HEK293 (cell line): ENCODE measurements around the gene AK3.
A peak's percentile ranks its signal among the peaks of the same experiment; 100 is the strongest.

Experiments used
- CTCF ChIA-PET: fragments of 350-600 bp; formaldehyde crosslinking; extraction: SDS; loops from one replicate; lab custom pipeline; 2021; ENCODE audit warnings: antibody characterized with exemption; lab: Yijun Ruan, JAX
- POLR2A ChIA-PET: fragments of 300-600 bp; formaldehyde crosslinking; extraction: SDS; loops from one replicate; lab custom pipeline; 2020; ENCODE audit warnings: antibody characterized with exemption, inconsistent platforms; lab: Yijun Ruan, JAX
- H3K27ac ChIP-seq: fragments of 200-500 bp; sonication (Bioruptor generic); 2 replicates; pipeline ENCODE4 v1.5.1; 2014; ENCODE audit warnings: low read depth, low read length, control low read depth, inconsistent platforms; ENCODE audit errors: extremely low read depth
- H3K36me3 ChIP-seq, 2 experiments: fragments of 200-500 bp in 1 of 2; sonication (Bioruptor generic) in 1 of 2; 1 replicate in 1 of 2; 2 replicates in 1 of 2; pipeline ENCODE4 v1.5.1; 2014 to 2017; ENCODE audit warnings: inconsistent platforms in 2 of 2, low read length in 2 of 2; ENCODE audit not compliant: control insufficient read depth in 2 of 2, insufficient read depth in 1 of 2
- H3K4me1 ChIP-seq: fragments of 200-500 bp; sonication (Bioruptor generic); 2 replicates; pipeline ENCODE4 v1.5.1; 2014; ENCODE audit warnings: mild to moderate bottlenecking, low read length, inconsistent platforms; ENCODE audit not compliant: control insufficient read depth, insufficient read depth
- H3K4me3 ChIP-seq: 2 replicates; pipeline ENCODE4 v1.5.1; 2011; ENCODE audit warnings: low read depth, mild to moderate bottlenecking, control low read depth, low read length, moderate library complexity
- H3K9me3 ChIP-seq: fragments of 200-500 bp; sonication (Bioruptor generic); 2 replicates; pipeline ENCODE4 v1.5.1; 2014; ENCODE audit warnings: low read depth, low read length, inconsistent platforms; ENCODE audit not compliant: control insufficient read depth, insufficient read depth
- HOXA7 ChIP-seq: sonication (generic); formaldehyde crosslinking; IDR thresholded peaks from 2 replicates; pipeline ENCODE4 v1.8.1; 2022; ENCODE audit warnings: missing genetic modification reagents, borderline replicate concordance
- IKZF3 ChIP-seq: fragments of 450-650 bp; IDR thresholded peaks from 2 replicates; pipeline ENCODE4 v1.5.0; 2018; ENCODE audit warnings: missing biosample characterization, mild to moderate bottlenecking, missing genetic modification characterization, moderate library complexity
- PRDM1 ChIP-seq: fragments of 450-650 bp; formaldehyde crosslinking; IDR thresholded peaks from 2 replicates; pipeline ENCODE4; 2016; ENCODE audit warnings: missing biosample characterization, missing genetic modification characterization
- REPIN1 ChIP-seq: fragments of 450-650 bp; formaldehyde crosslinking; IDR thresholded peaks from 2 replicates; pipeline ENCODE4 v1.5.1; 2017; ENCODE audit warnings: missing biosample characterization, missing genetic modification characterization, low read depth
- SALL2 ChIP-seq: fragments of 450-650 bp; formaldehyde crosslinking; IDR thresholded peaks from 2 replicates; pipeline ENCODE4 v1.5.0; 2017; ENCODE audit warnings: missing biosample characterization, mild to moderate bottlenecking, missing genetic modification characterization, borderline replicate concordance
- SP2 ChIP-seq: fragments of 450-650 bp; formaldehyde crosslinking; IDR thresholded peaks from 2 replicates; pipeline ENCODE4 v1.5.1; 2016; ENCODE audit warnings: missing biosample characterization, missing genetic modification characterization
- ZBTB11 ChIP-seq: fragments of 450-650 bp; formaldehyde crosslinking; conservative IDR thresholded peaks from 2 replicates; pipeline ENCODE4 v1.5.1; 2016; ENCODE audit warnings: low read depth, missing biosample characterization, missing genetic modification characterization
- ZFHX2 ChIP-seq: fragments of 450-650 bp; formaldehyde crosslinking; conservative IDR thresholded peaks from 2 replicates; pipeline ENCODE4 v1.5.1; 2016; ENCODE audit warnings: missing biosample characterization, missing genetic modification characterization
- ZFP69B ChIP-seq: fragments of 450-650 bp; formaldehyde crosslinking; IDR thresholded peaks from 2 replicates; pipeline ENCODE4 v1.5.1; 2016; ENCODE audit warnings: missing biosample characterization, missing genetic modification characterization
- ZNF114 ChIP-seq: fragments of 450-650 bp; formaldehyde crosslinking; IDR thresholded peaks from 2 replicates; pipeline ENCODE4 v1.5.0; 2017; ENCODE audit warnings: missing biosample characterization, missing genetic modification characterization
- ZNF514 ChIP-seq: fragments of 450-650 bp; formaldehyde crosslinking; IDR thresholded peaks from 2 replicates; pipeline ENCODE4 v1.5.1; 2016; ENCODE audit warnings: missing biosample characterization, missing genetic modification characterization
- ZNF600 ChIP-seq: fragments of 450-650 bp; formaldehyde crosslinking; IDR thresholded peaks from 2 replicates; pipeline ENCODE4 v1.5.1; 2016; ENCODE audit warnings: missing biosample characterization, missing genetic modification characterization
- ZNF629 ChIP-seq: fragments of 450-650 bp; formaldehyde crosslinking; IDR thresholded peaks from 2 replicates; pipeline ENCODE4 v1.5.1; 2017; ENCODE audit warnings: missing biosample characterization, missing genetic modification characterization
- ZNF768 ChIP-seq: fragments of 450-650 bp; formaldehyde crosslinking; IDR thresholded peaks from 2 replicates; pipeline ENCODE4 v1.5.1; 2018; ENCODE audit warnings: missing biosample characterization, mild to moderate bottlenecking, missing genetic modification characterization
- TF ChIP-seq, protein P1 (sequence below): fragments of 450-650 bp; formaldehyde crosslinking; IDR thresholded peaks from 2 replicates; pipeline ENCODE4 v1.5.1; 2016; ENCODE audit warnings: missing biosample characterization, missing genetic modification characterization
- TF ChIP-seq, protein P2 (sequence below): fragments of 450-650 bp; formaldehyde crosslinking; IDR thresholded peaks from 2 replicates; pipeline ENCODE4 v1.5.1; 2016; ENCODE audit warnings: missing biosample characterization, missing genetic modification characterization

Gene AK3

GRCh38 chr9:4665357-4665756, 75.6 kb downstream of the AK3 start (continued):
- TF ChIP-seq ZBTB11 = no peak
- TF ChIP-seq REPIN1 (tag by site-specific recombination) = no peak
- TF ChIP-seq ZNF600 (tag by site-specific recombination) = no peak
- TF ChIP-seq SALL2 (tag by site-specific recombination) = no peak
- TF ChIP-seq, protein P1, sequence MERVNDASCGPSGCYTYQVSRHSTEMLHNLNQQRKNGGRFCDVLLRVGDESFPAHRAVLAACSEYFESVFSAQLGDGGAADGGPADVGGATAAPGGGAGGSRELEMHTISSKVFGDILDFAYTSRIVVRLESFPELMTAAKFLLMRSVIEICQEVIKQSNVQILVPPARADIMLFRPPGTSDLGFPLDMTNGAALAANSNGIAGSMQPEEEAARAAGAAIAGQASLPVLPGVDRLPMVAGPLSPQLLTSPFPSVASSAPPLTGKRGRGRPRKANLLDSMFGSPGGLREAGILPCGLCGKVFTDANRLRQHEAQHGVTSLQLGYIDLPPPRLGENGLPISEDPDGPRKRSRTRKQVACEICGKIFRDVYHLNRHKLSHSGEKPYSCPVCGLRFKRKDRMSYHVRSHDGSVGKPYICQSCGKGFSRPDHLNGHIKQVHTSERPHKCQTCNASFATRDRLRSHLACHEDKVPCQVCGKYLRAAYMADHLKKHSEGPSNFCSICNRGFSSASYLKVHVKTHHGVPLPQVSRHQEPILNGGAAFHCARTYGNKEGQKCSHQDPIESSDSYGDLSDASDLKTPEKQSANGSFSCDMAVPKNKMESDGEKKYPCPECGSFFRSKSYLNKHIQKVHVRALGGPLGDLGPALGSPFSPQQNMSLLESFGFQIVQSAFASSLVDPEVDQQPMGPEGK (tag by site-specific recombination) = no peak
- TF ChIP-seq, protein P2, sequence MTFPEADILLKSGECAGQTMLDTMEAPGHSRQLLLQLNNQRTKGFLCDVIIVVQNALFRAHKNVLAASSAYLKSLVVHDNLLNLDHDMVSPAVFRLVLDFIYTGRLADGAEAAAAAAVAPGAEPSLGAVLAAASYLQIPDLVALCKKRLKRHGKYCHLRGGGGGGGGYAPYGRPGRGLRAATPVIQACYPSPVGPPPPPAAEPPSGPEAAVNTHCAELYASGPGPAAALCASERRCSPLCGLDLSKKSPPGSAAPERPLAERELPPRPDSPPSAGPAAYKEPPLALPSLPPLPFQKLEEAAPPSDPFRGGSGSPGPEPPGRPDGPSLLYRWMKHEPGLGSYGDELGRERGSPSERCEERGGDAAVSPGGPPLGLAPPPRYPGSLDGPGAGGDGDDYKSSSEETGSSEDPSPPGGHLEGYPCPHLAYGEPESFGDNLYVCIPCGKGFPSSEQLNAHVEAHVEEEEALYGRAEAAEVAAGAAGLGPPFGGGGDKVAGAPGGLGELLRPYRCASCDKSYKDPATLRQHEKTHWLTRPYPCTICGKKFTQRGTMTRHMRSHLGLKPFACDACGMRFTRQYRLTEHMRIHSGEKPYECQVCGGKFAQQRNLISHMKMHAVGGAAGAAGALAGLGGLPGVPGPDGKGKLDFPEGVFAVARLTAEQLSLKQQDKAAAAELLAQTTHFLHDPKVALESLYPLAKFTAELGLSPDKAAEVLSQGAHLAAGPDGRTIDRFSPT = no peak
- no peak for TF ChIP-seq ZFP69B (tag by site-specific recombination)
- peak; percentile 32; the same call in 1 of the 2 replicates for TF ChIP-seq SP2 (tag by site-specific recombination)
- TF ChIP-seq HOXA7 = no peak
- no peak for TF ChIP-seq ZNF114 (tag by site-specific recombination)
- TF ChIP-seq ZNF514 (tag by site-specific recombination) = no peak
- no peak for TF ChIP-seq ZNF768 (tag by site-specific recombination)
- TF ChIP-seq ZNF629 (tag by site-specific recombination) = peak; percentile 37; the same call in 1 of the 2 replicates
- TF ChIP-seq ZFHX2 (tag by site-specific recombination) = no peak; the same call in 1 of the 2 replicates

- CTCF ChIA-PET = interaction anchor here (0.6 to 1.2 kb wide), 7 partner anchors 8 to 1829 kb away, joined by 3 to 5 read pairs (median 3); no protein-coding TSS in a partner anchor
- Histone ChIP-seq H3K27ac (no peak overlapping the region), H3K9me3 (no peaks in the 10 kb centered on the region), H3K36me3 (no peaks in the 10 kb centered on the region), H3K4me1 (peaks cover 5% of the 10 kb centered on the region), H3K4me3 (peak overlapping the region; percentile 86)
- POLR2A ChIA-PET = interaction anchor here (1.1 kb wide), 1 partner anchor 14 kb away, joined by 3 read pairs; no protein-coding TSS in a partner anchor
- TF ChIP-seq PRDM1 (tag by site-specific recombination) = peak; percentile 77
- no peak for TF ChIP-seq IKZF3 (tag by site-specific recombination)
These were observed 77.0 kb downstream of the AK3 start for GRCh38 chr9:4663956-4664355.
